HT1080 (cell line): ENCODE measurements around the gene SLC25A40. TPM values are rescaled to one million over a fixed set of nuclear protein-coding genes. Genes with fewer than 3 reads are reported as not detected.

ENCODE experiments used
- DNase-seq: peaks from one replicate; pipeline ENCODE4 v3.0.0-alpha.2; 2015; ENCODE audit warnings: low read depth
- total RNA-seq: library from RNA; depleted of rRNA; stranded (reverse); fragments of >200 nt; shearing (Covaris generic); gene quantifications from 2 replicates; pipeline ENCODE4 v1.2.3, GENCODE V29; 2014; rRNA removed

Gene SLC25A40
- total RNA-seq, 1 experiment from 2014 or later: 7.9 TPM

GRCh38 chr7:87785368-87785995, 90.7 kb downstream of the SLC25A40 start:
- DNase-seq: no peak

- no peak for DNase-seq
Measured at GRCh38 chr7:87784424-87784823, 91.7 kb downstream of the SLC25A40 start.

Other genes starting within 250 kb of the SLC25A40 start
- gene RUNDC3B, start 248.0 kb downstream of the SLC25A40 start, total RNA-seq: 0.18 and 0.23 TPM in 2 replicates
- 71.2 and 80.1 TPM in 2 replicates for gene DBF4, start 133 bp upstream of the SLC25A40 start, total RNA-seq
- 5.9 and 7.0 TPM in 2 replicates for gene ADAM22, start 57.9 kb upstream of the SLC25A40 start, total RNA-seq